NT2/D1 (cell line): ENCODE data around the gene ADAMTS13.

ENCODE experiments used
- SUZ12 ChIP-seq: IDR thresholded peaks from 2 replicates; pipeline ENCODE4 v1.6.1; 2011; ENCODE audit not compliant: insufficient read length, insufficient read depth; ENCODE audit errors: extremely low read depth
- YY1 ChIP-seq: IDR thresholded peaks from 2 replicates; pipeline ENCODE4 v1.6.1; 2011; ENCODE audit not compliant: insufficient read length, insufficient read depth
- ZNF274 ChIP-seq: IDR thresholded peaks from 2 replicates; pipeline ENCODE4 v1.6.1; 2011; ENCODE audit warnings: mild to moderate bottlenecking, low read depth, low read length

- TF ChIP-seq ZNF274 = no peak
- TF ChIP-seq YY1 = no peak
- no peak for TF ChIP-seq SUZ12
Measured at GRCh38 chr9:133430244-133430643, 8.1 kb downstream of the ADAMTS13 start.
